Kidney (tissue), 14 donors: ENCODE results near the gene OR2V1. TPM values are rescaled to one million over a fixed set of nuclear protein-coding genes. Genes with fewer than 3 reads are reported as not detected.
"Not testable (repeated sequence)": the region's sequence is repeated elsewhere in the genome, so short reads cannot be mapped to it uniquely, and the experiment has no call there.

Experiments
- DNase-seq, 5 donors: peaks; one replicate each; pipeline ENCODE4 v3.0.0-alpha.2; 2013 to 2020
- FAIRE-seq: peaks from 2 replicates; lab custom pipeline; 2012; peaks lifted over from hg19 to GRCh38; lab: Jason Lieb, UNC
- H3K27ac ChIP-seq, 2 donors: one replicate each; pipeline ENCODE4 v1.7.0; 2013; ENCODE audit warnings: low read depth in 2 of 2, low read length in 2 of 2, inconsistent platforms in 1 of 2
- H3K27me3 ChIP-seq: one replicate; pipeline ENCODE4 v1.7.1; 2013; ENCODE audit warnings: low read length, inconsistent platforms; ENCODE audit not compliant: control insufficient read depth, insufficient read depth
- H3K36me3 ChIP-seq, 3 donors: one replicate each; pipeline versions ENCODE4 v1.7.0 to v1.7.1; 2013; ENCODE audit warnings: low read length in 3 of 3, control low read depth in 1 of 3, inconsistent platforms in 1 of 3; ENCODE audit not compliant: insufficient read depth in 3 of 3, control insufficient read depth in 2 of 3
- H3K4me1 ChIP-seq, 3 donors: one replicate each; pipeline versions ENCODE4 v1.7.0 to v1.7.1; 2013; ENCODE audit warnings: low read length in 3 of 3, inconsistent platforms in 1 of 3, low read depth in 1 of 3; ENCODE audit not compliant: control insufficient read depth in 2 of 3, insufficient read depth in 2 of 3
- H3K4me3 ChIP-seq, 3 donors: one replicate each; pipeline versions ENCODE4 v1.7.0 to v1.8.1; 2013; ENCODE audit warnings: low read length in 3 of 3, control low read depth in 1 of 3, inconsistent platforms in 1 of 3
- H3K9ac ChIP-seq, 3 donors: one replicate each; pipeline versions ENCODE4 v1.7.0 to v1.7.1; 2013; ENCODE audit warnings: low read length in 3 of 3, control low read depth in 1 of 3, inconsistent platforms in 1 of 3
- H3K9me3 ChIP-seq, 3 donors: one replicate each; pipeline versions ENCODE4 v1.7.0 to v1.7.1; 2013; ENCODE audit warnings: low read length in 3 of 3, control low read depth in 1 of 3, inconsistent platforms in 1 of 3; ENCODE audit not compliant: control insufficient read depth in 2 of 3, insufficient read depth in 1 of 3
- intact Hi-C: fragments of 100-400 bp; cut with DNase I; formaldehyde crosslinking; loops from one replicate; pipeline ENCODE4 v1.11.1; 2022
- polyA plus RNA-seq: library from polyadenylated mRNA; stranded (reverse); fragments of 350-450 nt; fragmentation: Illumina TruSeq; extraction: RNeasy Lipid Tissue Mini Kit (QIAGEN cat#74804); gene quantifications from one replicate; pipeline ENCODE4 v1.2.3, GENCODE V29; 2014; ENCODE audit warnings: low read depth, low replicate concordance; ENCODE audit not compliant: insufficient read depth
- total RNA-seq: library from RNA; stranded (reverse); fragmentation: NEBNext Ultra II Directional; extraction: Animal tissue kit (Norgen Biotek cat#: 25700); gene quantifications from one replicate; pipeline ENCODE4 v1.2.1, GENCODE V29; 2021
- TF ChIP-seq, protein P1 (sequence below): IDR thresholded peaks from 3 replicates; pipeline ENCODE4 v1.5.1; 2012; ENCODE audit warnings: mild to moderate bottlenecking, moderate library complexity, borderline replicate concordance; ENCODE audit not compliant: insufficient read depth; ENCODE audit errors: extremely low read depth
- donor health status: control.
- donor health status: control.
- donor health status: control.
- donor health status: control.
- donor health status: control.
- donor health status: DM: yes; HTN: yes; CAD: no.
- donor health status: Normal renal cell carcinoma (clear cell type).

The OR2V1 gene
- total and polyA plus RNA-seq, 2 donors from 2014 or later, result not detected

- Histone ChIP-seq H3K4me1 (no peaks in the 10 kb centered on the region), H3K27ac (no peak overlapping the region), H3K9ac (no peak overlapping the region), H3K4me3 (no peak overlapping the region), H3K9me3 (no peaks in the 10 kb centered on the region), H3K36me3 (no peaks in the 10 kb centered on the region), H3K27me3 (peaks cover 7% of the 10 kb centered on the region)
- TF ChIP-seq, protein P1, sequence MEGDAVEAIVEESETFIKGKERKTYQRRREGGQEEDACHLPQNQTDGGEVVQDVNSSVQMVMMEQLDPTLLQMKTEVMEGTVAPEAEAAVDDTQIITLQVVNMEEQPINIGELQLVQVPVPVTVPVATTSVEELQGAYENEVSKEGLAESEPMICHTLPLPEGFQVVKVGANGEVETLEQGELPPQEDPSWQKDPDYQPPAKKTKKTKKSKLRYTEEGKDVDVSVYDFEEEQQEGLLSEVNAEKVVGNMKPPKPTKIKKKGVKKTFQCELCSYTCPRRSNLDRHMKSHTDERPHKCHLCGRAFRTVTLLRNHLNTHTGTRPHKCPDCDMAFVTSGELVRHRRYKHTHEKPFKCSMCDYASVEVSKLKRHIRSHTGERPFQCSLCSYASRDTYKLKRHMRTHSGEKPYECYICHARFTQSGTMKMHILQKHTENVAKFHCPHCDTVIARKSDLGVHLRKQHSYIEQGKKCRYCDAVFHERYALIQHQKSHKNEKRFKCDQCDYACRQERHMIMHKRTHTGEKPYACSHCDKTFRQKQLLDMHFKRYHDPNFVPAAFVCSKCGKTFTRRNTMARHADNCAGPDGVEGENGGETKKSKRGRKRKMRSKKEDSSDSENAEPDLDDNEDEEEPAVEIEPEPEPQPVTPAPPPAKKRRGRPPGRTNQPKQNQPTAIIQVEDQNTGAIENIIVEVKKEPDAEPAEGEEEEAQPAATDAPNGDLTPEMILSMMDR, result no peak
- intact Hi-C loops, result no loop called here
- DNase-seq (peak in 2 of 5 donors; percentile 15 to 35), FAIRE-seq (no peak)
Observed at GRCh38 chr5:181105391-181106025, 25.5 kb downstream of the OR2V1 start.

- intact Hi-C loops, result not testable (repeated sequence)
- peak in 1 of 5 donors; percentile 29 for DNase-seq
- peaks cover 11% of the 10 kb centered on the region for H3K27me3 ChIP-seq
Observed at GRCh38 chr5:181104606-181105390, 26.2 kb downstream of the OR2V1 start.

GRCh38 chr5:181104259-181104568 lies 26.8 kb downstream of the OR2V1 start:
- H3K36me3 ChIP-seq, result not testable (repeated sequence)

More at GRCh38 chr5:181104606-181105390, 26.2 kb downstream of the OR2V1 start:
- not testable (repeated sequence) for H3K9me3 ChIP-seq, H3K4me1 ChIP-seq, H3K9ac ChIP-seq, H3K4me3 ChIP-seq, H3K27ac ChIP-seq, H3K36me3 ChIP-seq, FAIRE-seq

GRCh38 chr5:181101930-181102674 lies 28.9 kb downstream of the OR2V1 start:
- H3K36me3 ChIP-seq, H3K27ac ChIP-seq, FAIRE-seq, intact Hi-C loops, DNase-seq, H3K4me1 ChIP-seq, H3K4me3 ChIP-seq, H3K9ac ChIP-seq, H3K9me3 ChIP-seq: not testable (repeated sequence)
- peaks cover 23% of the 10 kb centered on the region for H3K27me3 ChIP-seq

More at GRCh38 chr5:181104259-181104568, 26.8 kb downstream of the OR2V1 start:
- H3K4me3 ChIP-seq, FAIRE-seq, H3K9ac ChIP-seq, intact Hi-C loops, H3K4me1 ChIP-seq, H3K9me3 ChIP-seq, H3K27ac ChIP-seq: not testable (repeated sequence)
- peaks cover 17% of the 10 kb centered on the region for H3K27me3 ChIP-seq
- DNase-seq, result peak in 2 of 5 donors; percentile 32 to 41

DNA sequence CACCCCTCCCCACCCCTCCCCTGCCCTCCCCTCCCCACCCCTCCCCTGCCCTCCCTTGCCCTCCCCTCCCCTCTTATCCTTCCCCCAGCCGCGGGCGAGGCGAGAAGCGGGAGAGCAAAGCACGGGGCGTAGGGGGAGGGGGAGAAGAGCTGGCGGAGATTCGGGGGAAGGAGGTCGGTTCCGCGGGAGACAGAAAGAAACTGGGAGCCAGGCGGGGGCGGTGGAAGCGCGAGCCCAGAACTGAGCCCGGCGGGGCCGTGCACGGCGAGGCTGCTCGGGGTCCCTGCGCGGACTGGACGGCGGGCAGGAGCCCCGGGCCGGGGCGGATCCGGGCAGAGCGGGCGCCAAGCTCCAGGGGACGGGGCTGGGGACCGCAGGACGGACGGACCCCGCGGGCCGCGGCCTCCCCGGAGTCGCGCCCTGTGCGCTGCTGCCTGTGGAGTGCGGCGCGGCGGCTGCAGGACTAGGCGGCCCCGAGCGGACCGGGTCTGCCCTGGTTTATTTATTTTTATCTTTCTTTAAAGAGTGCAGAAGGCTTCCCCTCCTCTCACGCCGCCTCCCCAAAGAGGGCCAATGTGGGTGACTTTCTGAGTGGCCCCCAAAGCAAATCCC lies 29.8 kb downstream of the OR2V1 start:
- intact Hi-C loops, H3K4me1 ChIP-seq, FAIRE-seq, H3K27ac ChIP-seq, DNase-seq, H3K36me3 ChIP-seq, H3K4me3 ChIP-seq, H3K9ac ChIP-seq, H3K9me3 ChIP-seq: not testable (repeated sequence)
- H3K27me3 ChIP-seq, result peaks cover 23% of the 10 kb centered on the region
